Measurements from ENCODE around the gene C16orf54. TPM values are rescaled to one million over a fixed set of nuclear protein-coding genes. Genes with fewer than 3 reads are reported as not detected.

Gene C16orf54
- total and polyA plus RNA-seq, 2 of the 4 experiments (the other 2 are of a cell fraction) = not detected

GRCh38 chr16:29745853-29746345 lies at the start of gene C16orf54 (continued):
- TF ChIP-seq MAZ (IDR thresholded peaks at IDR 0.05; ENCODE audit: borderline replicate concordance, low read depth, low read length) (no peak), CEBPB (IDR thresholded peaks at IDR 0.05; ENCODE audit: low read depth, low read length) (no peak)

DNA sequence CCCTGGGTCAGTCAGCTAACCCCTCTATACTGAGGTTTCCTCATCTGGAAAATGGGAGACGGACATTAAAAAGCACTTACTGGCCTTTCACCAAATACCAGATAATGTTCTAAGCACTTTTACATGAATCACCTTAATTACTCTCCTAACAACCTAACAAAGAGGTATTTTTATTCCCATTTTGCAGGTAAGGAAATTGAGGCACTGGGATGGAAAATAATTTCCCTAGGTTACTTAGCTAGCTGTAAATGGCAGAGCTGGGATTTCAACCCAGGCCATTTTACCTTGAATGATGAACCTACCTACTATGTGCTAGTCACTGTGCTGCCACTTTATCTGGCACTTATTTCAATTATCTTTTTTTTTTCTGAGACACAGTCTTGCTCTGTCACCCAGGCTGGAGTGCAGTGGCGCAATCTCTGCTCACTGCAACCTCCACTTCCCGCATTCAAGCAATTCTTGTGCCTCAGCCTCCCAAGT lies 48.5 kb upstream of the C16orf54 start:
- no peak overlapping the region for H3K14ac ChIP-seq (replicated peaks; ENCODE audit: low read depth, low read length)
- H2BK15ac ChIP-seq (ENCODE audit: low read depth, low read length) = no peak overlapping the region
- no peak overlapping the region for H3K18ac ChIP-seq (ENCODE audit: low read depth, low read length)
- no TSS peak for BruUV-seq (replicated peaks)
- no peak overlapping the region for H3K4ac ChIP-seq (ENCODE audit: low read depth, low read length)
- no peak overlapping the region for H2BK5ac ChIP-seq (ENCODE audit: low read depth, low read length, poor library complexity, severe bottlenecking)
- no peak overlapping the region for H3K4me3 ChIP-seq (ENCODE audit: insufficient read depth, low read depth, low read length)
- H4K91ac ChIP-seq (ENCODE audit: insufficient read depth, low read depth, low read length) = no peak overlapping the region
- no peak overlapping the region for H4K8ac ChIP-seq (ENCODE audit: low read depth in 2 of 2, low read length in 2 of 2)
- dilution Hi-C loops (cut with HindIII; ENCODE audit: low sequenced_read_pairs, unreplicated experiment) = no loop called here
- peaks cover 3% of the 10 kb centered on the region for H3K4me1 ChIP-seq (ENCODE audit: control insufficient read depth, insufficient read depth, low read length)
- no peak overlapping the region for H3K4me2 ChIP-seq (ENCODE audit: low read depth, low read length)
- peaks cover 14% of the 10 kb centered on the region for H3K36me3 ChIP-seq (ENCODE audit: control insufficient read depth, insufficient read depth, low read length)
- no peak overlapping the region for H4K5ac ChIP-seq (ENCODE audit: low read depth, low read length)
- ATAC-seq (ENCODE audit: low read depth) (no peak), DNase-seq (no peak)
- intact Hi-C loops (cut with micrococcal nuclease) = no loop called here
- H3K79me1 ChIP-seq (ENCODE audit: low read depth in 1 of 2, low read length in 2 of 2) = peaks cover 38 to 52% of the 10 kb centered on the region in 2 experiments
- H2BK120ac ChIP-seq (ENCODE audit: low read depth, low read length) = no peak overlapping the region
- H2AFZ ChIP-seq (replicated peaks; ENCODE audit: low read length, poor library complexity) = no peak overlapping the region
- H3K9ac ChIP-seq (ENCODE audit: low read depth, low read length) = no peak overlapping the region
- CTCF ChIA-PET = no interaction called here
- no CpG with 5 or more reads among the region's 3 CpGs for WGBS, 2 experiments (ENCODE audit: extremely low coverage in 2 of 2, insufficient read length in 1 of 2)
- H3K56ac ChIP-seq (ENCODE audit: extremely low read depth, insufficient read depth, low read length) = no peak overlapping the region
- H3K9me1 ChIP-seq (ENCODE audit: insufficient read depth, low read length) = peaks cover 10% of the 10 kb centered on the region
- H2BK20ac ChIP-seq (ENCODE audit: low read depth, low read length) = no peak overlapping the region
- H3K27ac ChIP-seq (ENCODE audit: insufficient read depth, low read length) = no peak overlapping the region
- POLR2A ChIA-PET (ENCODE audit: unreplicated experiment) = interaction anchor here (0.6 kb wide), 1 partner anchor 59 kb away, joined by 3 read pairs; no protein-coding TSS in a partner anchor
- no peak overlapping the region for H3K23ac ChIP-seq (ENCODE audit: low read depth, low read length)
- in situ Hi-C loops (cut with MboI; ENCODE audit: low sequenced_read_pairs) = no loop called here
- H4K20me1 ChIP-seq (ENCODE audit: insufficient read depth, low read length) = no peaks in the 10 kb centered on the region
- H2AK5ac ChIP-seq (ENCODE audit: low read depth, low read length) = no peak overlapping the region
- no peaks in the 10 kb centered on the region for H3K9me3 ChIP-seq (ENCODE audit: control insufficient read depth, insufficient read depth, low read length)
- no peak overlapping the region for H2AK9ac ChIP-seq (replicated peaks; ENCODE audit: low read depth, low read length, poor library complexity)
- no peaks in the 10 kb centered on the region for H3K27me3 ChIP-seq (ENCODE audit: control insufficient read depth, insufficient read depth, low read length)
- no peak for TF ChIP-seq RFX5 (IDR thresholded peaks at IDR 0.05; ENCODE audit: low read depth, low read length)
- TF ChIP-seq BHLHE40 (IDR thresholded peaks at IDR 0.05; ENCODE audit: low read depth, low read length) = no peak
- no peak for TF ChIP-seq NFE2L2 (IDR thresholded peaks at IDR 0.05; ENCODE audit: low read depth, low read length)
- no peak for TF ChIP-seq SMC3 (IDR thresholded peaks at IDR 0.05; ENCODE audit: low read depth, low read length)
- no peak for TF ChIP-seq CTCF (conservative IDR thresholded peaks at IDR 0.05; ENCODE audit: low read depth, low read length)
- no peak for TF ChIP-seq CEBPB (IDR thresholded peaks at IDR 0.05; ENCODE audit: low read depth, low read length)
- no peak for TF ChIP-seq RCOR1 (IDR thresholded peaks at IDR 0.05; ENCODE audit: insufficient replicate concordance, low read length)
- TF ChIP-seq MXI1 (IDR thresholded peaks at IDR 0.05; ENCODE audit: borderline replicate concordance, low read depth, low read length) = no peak
- no peak for TF ChIP-seq USF2 (IDR thresholded peaks at IDR 0.05; ENCODE audit: low read depth, low read length)
- no peak for TF ChIP-seq MAZ (IDR thresholded peaks at IDR 0.05; ENCODE audit: borderline replicate concordance, low read depth, low read length)
- no peak for TF ChIP-seq CHD1 (IDR thresholded peaks at IDR 0.05; ENCODE audit: low read depth, low read length)
- TF ChIP-seq MAFK (IDR thresholded peaks at IDR 0.05; ENCODE audit: low read depth, low read length) = no peak
- no peak for TF ChIP-seq FOS (IDR thresholded peaks at IDR 0.05; ENCODE audit: low read depth, low read length)
- TF ChIP-seq RAD21 (IDR thresholded peaks at IDR 0.05; ENCODE audit: low read length) = no peak
- TF ChIP-seq POLR2A (IDR thresholded peaks at IDR 0.05; ENCODE audit: low read depth, low read length) = no peak

All from IMR-90 (cell line).